Measurements from ENCODE around the gene CDKAL1. TPM values are rescaled to one million over a fixed set of nuclear protein-coding genes. Genes with fewer than 3 reads are reported as not detected.

The CDKAL1 gene
- total and polyA plus RNA-seq, 2 of the 13 experiments (the other 11 are each of a cell fraction or from before 2014, with no cell fraction given), result 9.5 to 27.7 TPM

DNA sequence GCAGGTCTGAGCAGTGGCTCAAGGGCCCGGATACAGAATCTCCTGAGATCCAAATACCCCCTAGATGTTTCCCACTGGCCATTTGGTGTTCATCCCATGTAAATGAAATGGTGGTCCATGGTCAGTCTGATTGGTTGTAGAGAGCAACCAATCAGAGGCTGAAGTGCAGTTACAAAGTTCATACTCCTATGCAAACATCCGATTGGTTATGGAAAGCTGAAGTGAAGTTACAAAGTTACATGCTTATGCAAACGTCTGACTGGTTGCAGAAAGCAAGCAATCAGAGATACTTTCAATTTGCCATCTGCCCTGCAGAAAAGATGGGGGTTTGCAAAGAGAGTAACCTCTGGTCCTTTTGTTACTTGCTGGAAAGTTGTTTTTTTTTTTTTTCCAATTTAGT lies 313.6 kb downstream of the CDKAL1 start (continued):
- TF ChIP-seq, protein P1, sequence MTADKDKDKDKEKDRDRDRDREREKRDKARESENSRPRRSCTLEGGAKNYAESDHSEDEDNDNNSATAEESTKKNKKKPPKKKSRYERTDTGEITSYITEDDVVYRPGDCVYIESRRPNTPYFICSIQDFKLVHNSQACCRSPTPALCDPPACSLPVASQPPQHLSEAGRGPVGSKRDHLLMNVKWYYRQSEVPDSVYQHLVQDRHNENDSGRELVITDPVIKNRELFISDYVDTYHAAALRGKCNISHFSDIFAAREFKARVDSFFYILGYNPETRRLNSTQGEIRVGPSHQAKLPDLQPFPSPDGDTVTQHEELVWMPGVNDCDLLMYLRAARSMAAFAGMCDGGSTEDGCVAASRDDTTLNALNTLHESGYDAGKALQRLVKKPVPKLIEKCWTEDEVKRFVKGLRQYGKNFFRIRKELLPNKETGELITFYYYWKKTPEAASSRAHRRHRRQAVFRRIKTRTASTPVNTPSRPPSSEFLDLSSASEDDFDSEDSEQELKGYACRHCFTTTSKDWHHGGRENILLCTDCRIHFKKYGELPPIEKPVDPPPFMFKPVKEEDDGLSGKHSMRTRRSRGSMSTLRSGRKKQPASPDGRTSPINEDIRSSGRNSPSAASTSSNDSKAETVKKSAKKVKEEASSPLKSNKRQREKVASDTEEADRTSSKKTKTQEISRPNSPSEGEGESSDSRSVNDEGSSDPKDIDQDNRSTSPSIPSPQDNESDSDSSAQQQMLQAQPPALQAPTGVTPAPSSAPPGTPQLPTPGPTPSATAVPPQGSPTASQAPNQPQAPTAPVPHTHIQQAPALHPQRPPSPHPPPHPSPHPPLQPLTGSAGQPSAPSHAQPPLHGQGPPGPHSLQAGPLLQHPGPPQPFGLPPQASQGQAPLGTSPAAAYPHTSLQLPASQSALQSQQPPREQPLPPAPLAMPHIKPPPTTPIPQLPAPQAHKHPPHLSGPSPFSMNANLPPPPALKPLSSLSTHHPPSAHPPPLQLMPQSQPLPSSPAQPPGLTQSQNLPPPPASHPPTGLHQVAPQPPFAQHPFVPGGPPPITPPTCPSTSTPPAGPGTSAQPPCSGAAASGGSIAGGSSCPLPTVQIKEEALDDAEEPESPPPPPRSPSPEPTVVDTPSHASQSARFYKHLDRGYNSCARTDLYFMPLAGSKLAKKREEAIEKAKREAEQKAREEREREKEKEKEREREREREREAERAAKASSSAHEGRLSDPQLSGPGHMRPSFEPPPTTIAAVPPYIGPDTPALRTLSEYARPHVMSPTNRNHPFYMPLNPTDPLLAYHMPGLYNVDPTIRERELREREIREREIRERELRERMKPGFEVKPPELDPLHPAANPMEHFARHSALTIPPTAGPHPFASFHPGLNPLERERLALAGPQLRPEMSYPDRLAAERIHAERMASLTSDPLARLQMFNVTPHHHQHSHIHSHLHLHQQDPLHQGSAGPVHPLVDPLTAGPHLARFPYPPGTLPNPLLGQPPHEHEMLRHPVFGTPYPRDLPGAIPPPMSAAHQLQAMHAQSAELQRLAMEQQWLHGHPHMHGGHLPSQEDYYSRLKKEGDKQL (CRISPR knock-in tag; IDR thresholded peaks at IDR 0.05; ENCODE audit: low read depth), result no peak
- peak; percentile 86 for TF ChIP-seq ZNF644 (CRISPR knock-in tag; IDR thresholded peaks at IDR 0.05; ENCODE audit: low read depth)
- TF ChIP-seq, protein P2, sequence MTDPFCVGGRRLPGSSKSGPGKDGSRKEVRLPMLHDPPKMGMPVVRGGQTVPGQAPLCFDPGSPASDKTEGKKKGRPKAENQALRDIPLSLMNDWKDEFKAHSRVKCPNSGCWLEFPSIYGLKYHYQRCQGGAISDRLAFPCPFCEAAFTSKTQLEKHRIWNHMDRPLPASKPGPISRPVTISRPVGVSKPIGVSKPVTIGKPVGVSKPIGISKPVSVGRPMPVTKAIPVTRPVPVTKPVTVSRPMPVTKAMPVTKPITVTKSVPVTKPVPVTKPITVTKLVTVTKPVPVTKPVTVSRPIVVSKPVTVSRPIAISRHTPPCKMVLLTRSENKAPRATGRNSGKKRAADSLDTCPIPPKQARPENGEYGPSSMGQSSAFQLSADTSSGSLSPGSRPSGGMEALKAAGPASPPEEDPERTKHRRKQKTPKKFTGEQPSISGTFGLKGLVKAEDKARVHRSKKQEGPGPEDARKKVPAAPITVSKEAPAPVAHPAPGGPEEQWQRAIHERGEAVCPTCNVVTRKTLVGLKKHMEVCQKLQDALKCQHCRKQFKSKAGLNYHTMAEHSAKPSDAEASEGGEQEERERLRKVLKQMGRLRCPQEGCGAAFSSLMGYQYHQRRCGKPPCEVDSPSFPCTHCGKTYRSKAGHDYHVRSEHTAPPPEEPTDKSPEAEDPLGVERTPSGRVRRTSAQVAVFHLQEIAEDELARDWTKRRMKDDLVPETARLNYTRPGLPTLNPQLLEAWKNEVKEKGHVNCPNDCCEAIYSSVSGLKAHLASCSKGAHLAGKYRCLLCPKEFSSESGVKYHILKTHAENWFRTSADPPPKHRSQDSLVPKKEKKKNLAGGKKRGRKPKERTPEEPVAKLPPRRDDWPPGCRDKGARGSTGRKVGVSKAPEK (CRISPR knock-in tag; IDR thresholded peaks at IDR 0.05; ENCODE audit: borderline replicate concordance), result no peak
- TF ChIP-seq, protein P3, sequence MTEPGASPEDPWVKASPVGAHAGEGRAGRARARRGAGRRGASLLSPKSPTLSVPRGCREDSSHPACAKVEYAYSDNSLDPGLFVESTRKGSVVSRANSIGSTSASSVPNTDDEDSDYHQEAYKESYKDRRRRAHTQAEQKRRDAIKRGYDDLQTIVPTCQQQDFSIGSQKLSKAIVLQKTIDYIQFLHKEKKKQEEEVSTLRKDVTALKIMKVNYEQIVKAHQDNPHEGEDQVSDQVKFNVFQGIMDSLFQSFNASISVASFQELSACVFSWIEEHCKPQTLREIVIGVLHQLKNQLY (CRISPR knock-in tag; IDR thresholded peaks at IDR 0.05), result no peak
- no peak for TF ChIP-seq ZNF672 (CRISPR knock-in tag; IDR thresholded peaks at IDR 0.05)
- TF ChIP-seq MED13 (CRISPR knock-in tag; IDR thresholded peaks at IDR 0.05), result no peak
- TF ChIP-seq ONECUT2 (CRISPR knock-in tag; IDR thresholded peaks at IDR 0.05), result no peak
- no peak for TF ChIP-seq ZNF615 (CRISPR knock-in tag; IDR thresholded peaks at IDR 0.05; ENCODE audit: borderline replicate concordance)
- peak; percentile 95 for TF ChIP-seq ZMYM4 (CRISPR knock-in tag; IDR thresholded peaks at IDR 0.05)
- TF ChIP-seq SMYD3 (CRISPR knock-in tag; IDR thresholded peaks at IDR 0.05), result no peak
- TF ChIP-seq, protein P4, sequence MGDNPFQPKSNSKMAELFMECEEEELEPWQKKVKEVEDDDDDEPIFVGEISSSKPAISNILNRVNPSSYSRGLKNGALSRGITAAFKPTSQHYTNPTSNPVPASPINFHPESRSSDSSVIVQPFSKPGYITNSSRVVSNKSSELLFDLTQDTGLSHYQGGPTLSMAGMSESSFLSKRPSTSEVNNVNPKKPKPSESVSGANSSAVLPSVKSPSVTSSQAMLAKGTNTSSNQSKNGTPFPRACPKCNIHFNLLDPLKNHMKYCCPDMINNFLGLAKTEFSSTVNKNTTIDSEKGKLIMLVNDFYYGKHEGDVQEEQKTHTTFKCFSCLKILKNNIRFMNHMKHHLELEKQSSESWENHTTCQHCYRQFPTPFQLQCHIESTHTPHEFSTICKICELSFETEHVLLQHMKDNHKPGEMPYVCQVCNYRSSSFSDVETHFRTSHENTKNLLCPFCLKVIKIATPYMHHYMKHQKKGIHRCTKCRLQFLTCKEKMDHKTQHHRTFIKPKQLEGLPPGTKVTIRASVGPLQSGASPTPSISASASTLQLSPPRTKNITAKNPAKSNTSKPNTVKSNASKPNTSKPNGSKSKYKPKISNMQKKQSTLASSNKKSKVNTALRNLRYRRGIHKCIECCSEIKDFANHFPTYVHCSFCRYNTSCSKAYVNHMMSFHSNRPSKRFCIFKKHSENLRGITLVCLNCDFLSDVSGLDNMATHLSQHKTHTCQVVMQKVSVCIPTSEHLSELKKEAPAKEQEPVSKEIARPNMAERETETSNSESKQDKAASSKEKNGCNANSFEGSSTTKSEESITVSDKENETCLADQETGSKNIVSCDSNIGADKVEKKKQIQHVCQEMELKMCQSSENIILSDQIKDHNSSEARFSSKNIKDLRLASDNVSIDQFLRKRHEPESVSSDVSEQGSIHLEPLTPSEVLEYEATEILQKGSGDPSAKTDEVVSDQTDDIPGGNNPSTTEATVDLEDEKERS (CRISPR knock-in tag; IDR thresholded peaks at IDR 0.05), result no peak
- TF ChIP-seq SIX1 (CRISPR knock-in tag; IDR thresholded peaks at IDR 0.05; ENCODE audit: borderline replicate concordance), result no peak
- TF ChIP-seq IKZF1 (IDR thresholded peaks at IDR 0.05), result no peak
- TF ChIP-seq RFXAP (CRISPR knock-in tag; IDR thresholded peaks at IDR 0.05; ENCODE audit: borderline replicate concordance), result no peak
- TF ChIP-seq ZNF761 (CRISPR knock-in tag; conservative IDR thresholded peaks at IDR 0.05), result no peak
- TF ChIP-seq MEIS1 (CRISPR knock-in tag; IDR thresholded peaks at IDR 0.05; ENCODE audit: borderline replicate concordance), result no peak
- TF ChIP-seq HNF4A (CRISPR knock-in tag; IDR thresholded peaks at IDR 0.05), result peak; percentile 81
